Measurements from ENCODE around the gene PPM1M. TPM values are rescaled to one million over a fixed set of nuclear protein-coding genes. Genes with fewer than 3 reads are reported as not detected.

Gene PPM1M
- total and polyA plus RNA-seq, 10 of the 15 experiments (the other 5 are each of a cell fraction or from before 2014, with no cell fraction given), result 7.3 to 24.8 (median 15.8) TPM

- no peak for TF ChIP-seq NR2C1 (IDR thresholded peaks at IDR 0.05)
- no peak for TF ChIP-seq TCF3 (IDR thresholded peaks at IDR 0.05; ENCODE audit: borderline replicate concordance, insufficient read depth, low read depth, low read length)
- TF ChIP-seq SMAD5 (IDR thresholded peaks at IDR 0.05; ENCODE audit: low read depth), result no peak
- no peak for TF ChIP-seq BRCA1 (IDR thresholded peaks at IDR 0.05; ENCODE audit: low read depth, low read length)
- no peak for TF ChIP-seq ZNF384 (IDR thresholded peaks at IDR 0.05; ENCODE audit: borderline replicate concordance, low read depth, low read length)
- no peak for TF ChIP-seq NR2C2 (IDR thresholded peaks at IDR 0.05; ENCODE audit: borderline replicate concordance, control insufficient read depth, insufficient read length, low read depth)
- no peak for TF ChIP-seq MEF2A (IDR thresholded peaks at IDR 0.05; ENCODE audit: insufficient read depth, low read depth, low read length)
- no peak for TF ChIP-seq IRF3 (IDR thresholded peaks at IDR 0.05)
- TF ChIP-seq ZBTB4 (CRISPR knock-in tag; IDR thresholded peaks at IDR 0.05), result no peak
- TF ChIP-seq GATAD2B (conservative IDR thresholded peaks at IDR 0.05; ENCODE audit: low read depth), result no peak
- no peak for TF ChIP-seq PAX5 (IDR thresholded peaks at IDR 0.05; ENCODE audit: borderline replicate concordance, low read depth, low read length)
- no peak for TF ChIP-seq NFYA (IDR thresholded peaks at IDR 0.05; ENCODE audit: borderline replicate concordance, low read depth, low read length)
- TF ChIP-seq SUZ12 (IDR thresholded peaks at IDR 0.05; ENCODE audit: unreplicated experiment), result no peak
- TF ChIP-seq SUPT20H (IDR thresholded peaks at IDR 0.05; ENCODE audit: borderline replicate concordance, control insufficient read depth, low read depth, low read length), result no peak
- TF ChIP-seq IKZF2 (IDR thresholded peaks at IDR 0.05), result no peak
- TF ChIP-seq BCL3 (IDR thresholded peaks at IDR 0.05; ENCODE audit: borderline replicate concordance, insufficient read depth, low read depth, low read length, poor library complexity, severe bottlenecking), result no peak
Measured at GRCh38 chr3:52295671-52296208, 50.2 kb downstream of the PPM1M start (continued).
